ENCODE results near the gene LYSET.
"Not testable (repeated sequence)": the region's sequence is repeated elsewhere in the genome, so short reads cannot be mapped to it uniquely, and the experiment has no call there.

DNA sequence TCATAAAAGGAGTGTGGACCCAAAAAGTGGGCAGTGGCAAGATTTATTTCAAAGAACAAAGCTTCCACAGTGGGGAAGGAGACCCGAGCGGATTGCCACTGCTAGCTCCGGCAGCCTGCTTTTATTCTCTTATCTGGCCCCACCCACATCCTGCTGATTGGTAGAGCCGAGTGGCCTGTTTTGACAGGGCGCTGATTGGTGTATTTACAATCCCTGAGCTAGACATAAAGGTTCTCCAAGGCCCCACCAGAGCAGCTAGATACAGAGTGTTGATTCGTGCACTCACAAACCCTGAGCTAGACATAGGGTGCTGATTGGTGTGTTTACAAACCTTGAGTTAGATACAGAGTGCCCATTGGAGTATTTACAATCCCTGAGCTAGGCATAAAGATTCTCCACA is 15.5 kb upstream of the LYSET start:
- TF ChIP-seq EZH2 (IDR thresholded peaks at IDR 0.05); POLR2AphosphoS5 (IDR thresholded peaks at IDR 0.05; ENCODE audit: borderline replicate concordance, low read depth, low read length): not testable (repeated sequence)

Data from SK-N-MC (cell line).